ENCODE measurements around the gene POGLUT3.

DNA sequence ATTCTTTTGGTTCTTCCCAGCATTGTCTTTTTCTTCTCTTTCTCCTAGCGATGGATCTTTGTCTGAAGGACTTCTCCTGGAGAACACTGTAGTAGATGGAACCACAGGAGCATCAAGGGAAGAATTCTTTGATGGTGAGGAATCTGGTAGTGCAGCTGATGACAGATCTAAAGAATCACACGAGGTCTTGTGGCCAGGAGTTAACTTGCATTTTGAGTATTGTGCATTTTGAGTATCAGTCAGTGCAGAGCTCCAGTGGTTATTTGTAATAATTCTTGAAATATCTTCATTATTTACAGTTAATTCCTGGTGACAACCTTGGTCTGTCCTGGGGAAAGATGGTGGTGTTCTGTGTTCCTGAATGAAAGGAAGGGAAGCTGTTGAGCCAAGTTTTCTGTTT lies 14.5 kb upstream of the POGLUT3 start:
- TF ChIP-seq, protein P1, sequence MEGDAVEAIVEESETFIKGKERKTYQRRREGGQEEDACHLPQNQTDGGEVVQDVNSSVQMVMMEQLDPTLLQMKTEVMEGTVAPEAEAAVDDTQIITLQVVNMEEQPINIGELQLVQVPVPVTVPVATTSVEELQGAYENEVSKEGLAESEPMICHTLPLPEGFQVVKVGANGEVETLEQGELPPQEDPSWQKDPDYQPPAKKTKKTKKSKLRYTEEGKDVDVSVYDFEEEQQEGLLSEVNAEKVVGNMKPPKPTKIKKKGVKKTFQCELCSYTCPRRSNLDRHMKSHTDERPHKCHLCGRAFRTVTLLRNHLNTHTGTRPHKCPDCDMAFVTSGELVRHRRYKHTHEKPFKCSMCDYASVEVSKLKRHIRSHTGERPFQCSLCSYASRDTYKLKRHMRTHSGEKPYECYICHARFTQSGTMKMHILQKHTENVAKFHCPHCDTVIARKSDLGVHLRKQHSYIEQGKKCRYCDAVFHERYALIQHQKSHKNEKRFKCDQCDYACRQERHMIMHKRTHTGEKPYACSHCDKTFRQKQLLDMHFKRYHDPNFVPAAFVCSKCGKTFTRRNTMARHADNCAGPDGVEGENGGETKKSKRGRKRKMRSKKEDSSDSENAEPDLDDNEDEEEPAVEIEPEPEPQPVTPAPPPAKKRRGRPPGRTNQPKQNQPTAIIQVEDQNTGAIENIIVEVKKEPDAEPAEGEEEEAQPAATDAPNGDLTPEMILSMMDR (IDR thresholded peaks at IDR 0.05): no peak
- TF ChIP-seq POLR2A (IDR thresholded peaks at IDR 0.05): no peak
